Parathyroid adenoma (tissue), 2 donors: ENCODE measurements around the gene NCKAP5.

ENCODE experiments used
- H2AFZ ChIP-seq: fragments of 300-600 bp; sonication (generic); one replicate; pipeline ENCODE4 v1.7.0; 2017; ENCODE audit warnings: antibody characterized with exemption, mild to moderate bottlenecking
- H3K27ac ChIP-seq: fragments of 300-600 bp; sonication (generic); one replicate; pipeline ENCODE4 v1.7.0; 2017
- H3K27me3 ChIP-seq: fragments of 300-600 bp; sonication (generic); one replicate; pipeline ENCODE4 v1.7.0; 2017; ENCODE audit warnings: low read length; ENCODE audit not compliant: control insufficient read depth, insufficient read depth
- H3K36me3 ChIP-seq: fragments of 300-600 bp; sonication (generic); one replicate; pipeline ENCODE4 v1.7.0; 2017; ENCODE audit warnings: low read length; ENCODE audit not compliant: control insufficient read depth, insufficient read depth
- H3K4me1 ChIP-seq: fragments of 300-600 bp; sonication (generic); one replicate; pipeline ENCODE4 v1.7.0; 2017; ENCODE audit warnings: control low read depth
- H3K4me2 ChIP-seq: fragments of 300-600 bp; sonication (generic); one replicate; pipeline ENCODE4 v1.7.0; 2017; ENCODE audit warnings: low read length
- H3K4me3 ChIP-seq: fragments of 300-600 bp; sonication (generic); one replicate; pipeline ENCODE4 v1.7.0; 2017; ENCODE audit warnings: low read depth, low read length
- H3K79me2 ChIP-seq: fragments of 300-600 bp; sonication (generic); one replicate; pipeline ENCODE4 v1.7.0; 2017; ENCODE audit warnings: control low read depth
- H3K9ac ChIP-seq: fragments of 300-600 bp; sonication (generic); one replicate; pipeline ENCODE4 v1.7.0; 2017; ENCODE audit warnings: mild to moderate bottlenecking
- H3K9me3 ChIP-seq: fragments of 300-600 bp; sonication (generic); one replicate; pipeline ENCODE4 v1.7.0; 2017; ENCODE audit warnings: low read length; ENCODE audit not compliant: control insufficient read depth
- TF ChIP-seq, protein P1 (sequence below): fragments of 300-600 bp; sonication (generic); IDR thresholded peaks from one replicate; pipeline ENCODE4 v1.7.0; 2017; ENCODE audit warnings: antibody characterized with exemption, mild to moderate bottlenecking
- donor health status: primary hyperparathyroidism.

The NCKAP5 gene

DNA sequence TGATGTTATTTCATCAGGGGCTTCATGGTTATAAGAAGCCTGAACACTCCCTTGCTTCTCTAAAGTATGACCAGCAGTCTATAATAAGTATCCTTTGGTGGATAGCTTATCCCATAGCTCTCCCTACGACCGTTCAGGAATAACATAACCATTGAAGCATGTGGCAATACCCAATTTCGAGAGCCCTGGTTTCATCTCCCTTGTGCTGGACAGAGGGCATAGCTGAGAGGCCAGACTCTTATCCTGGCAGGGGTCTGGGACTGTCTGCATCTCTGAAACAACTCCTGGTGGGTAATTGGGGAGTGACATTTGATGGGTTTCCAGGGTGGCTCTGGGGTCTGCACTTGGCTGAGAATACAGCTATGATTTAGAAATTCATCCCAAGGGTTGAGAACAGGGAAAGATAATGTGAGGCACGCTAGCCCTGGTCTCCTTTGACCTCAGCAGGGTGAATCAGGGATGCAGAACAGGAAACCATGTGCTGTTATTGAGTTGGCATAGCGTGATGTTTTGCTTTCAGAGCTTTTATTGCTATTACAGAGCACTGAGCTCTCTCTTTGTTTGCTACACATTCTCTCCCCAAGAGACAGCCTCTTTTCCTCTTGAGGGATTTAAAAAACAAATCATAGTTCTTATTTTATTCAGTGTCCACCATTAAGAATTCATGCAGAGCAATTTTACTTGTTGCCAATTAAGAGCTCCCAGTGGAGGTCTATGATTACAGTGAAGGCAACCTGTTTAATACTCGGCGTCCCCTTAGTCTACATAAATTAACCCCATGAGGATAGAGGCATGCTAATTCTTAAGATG lies 274.5 kb downstream of the NCKAP5 start:
- Histone ChIP-seq H3K4me3 (no peak overlapping the region), H3K36me3 (no peaks in the 10 kb centered on the region), H3K27ac (no peak overlapping the region), H3K4me2 (no peak overlapping the region), H3K79me2 (no peaks in the 10 kb centered on the region), H3K4me1 (no peaks in the 10 kb centered on the region), H3K9ac (no peak overlapping the region), H3K27me3 (no peaks in the 10 kb centered on the region), H2AFZ (no peak overlapping the region), H3K9me3 (no peaks in the 10 kb centered on the region)
- TF ChIP-seq, protein P1, sequence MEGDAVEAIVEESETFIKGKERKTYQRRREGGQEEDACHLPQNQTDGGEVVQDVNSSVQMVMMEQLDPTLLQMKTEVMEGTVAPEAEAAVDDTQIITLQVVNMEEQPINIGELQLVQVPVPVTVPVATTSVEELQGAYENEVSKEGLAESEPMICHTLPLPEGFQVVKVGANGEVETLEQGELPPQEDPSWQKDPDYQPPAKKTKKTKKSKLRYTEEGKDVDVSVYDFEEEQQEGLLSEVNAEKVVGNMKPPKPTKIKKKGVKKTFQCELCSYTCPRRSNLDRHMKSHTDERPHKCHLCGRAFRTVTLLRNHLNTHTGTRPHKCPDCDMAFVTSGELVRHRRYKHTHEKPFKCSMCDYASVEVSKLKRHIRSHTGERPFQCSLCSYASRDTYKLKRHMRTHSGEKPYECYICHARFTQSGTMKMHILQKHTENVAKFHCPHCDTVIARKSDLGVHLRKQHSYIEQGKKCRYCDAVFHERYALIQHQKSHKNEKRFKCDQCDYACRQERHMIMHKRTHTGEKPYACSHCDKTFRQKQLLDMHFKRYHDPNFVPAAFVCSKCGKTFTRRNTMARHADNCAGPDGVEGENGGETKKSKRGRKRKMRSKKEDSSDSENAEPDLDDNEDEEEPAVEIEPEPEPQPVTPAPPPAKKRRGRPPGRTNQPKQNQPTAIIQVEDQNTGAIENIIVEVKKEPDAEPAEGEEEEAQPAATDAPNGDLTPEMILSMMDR: no peak

DNA sequence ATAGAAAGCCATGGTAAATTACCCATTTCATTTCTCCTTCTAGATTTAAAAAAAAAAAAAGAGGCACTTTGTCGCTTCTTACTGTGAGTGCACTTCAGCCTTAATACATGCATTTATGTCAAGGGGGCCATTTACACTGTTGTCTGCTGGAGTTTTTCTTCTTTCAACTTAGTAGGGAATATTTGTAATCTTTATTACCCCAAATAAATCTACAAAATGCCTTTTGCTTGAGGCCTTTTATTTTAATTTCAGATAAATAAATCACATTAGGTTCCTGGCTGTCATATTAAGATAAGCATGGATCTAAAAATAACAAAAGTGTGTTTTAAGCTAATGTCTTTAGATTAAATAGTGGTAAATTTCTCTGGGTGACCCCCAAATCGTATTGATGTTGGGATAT lies 276.0 kb downstream of the NCKAP5 start:
- H3K27ac ChIP-seq: no peak overlapping the region
- no peaks in the 10 kb centered on the region for H3K9me3 ChIP-seq
- no peaks in the 10 kb centered on the region for H3K27me3 ChIP-seq
- no peaks in the 10 kb centered on the region for H3K36me3 ChIP-seq
- TF ChIP-seq, protein P1: no peak
- H3K4me3 ChIP-seq: no peak overlapping the region
- H3K4me1 ChIP-seq: no peaks in the 10 kb centered on the region
- no peak overlapping the region for H3K9ac ChIP-seq
- no peak overlapping the region for H3K4me2 ChIP-seq
- H3K79me2 ChIP-seq: no peaks in the 10 kb centered on the region
- no peak overlapping the region for H2AFZ ChIP-seq

DNA sequence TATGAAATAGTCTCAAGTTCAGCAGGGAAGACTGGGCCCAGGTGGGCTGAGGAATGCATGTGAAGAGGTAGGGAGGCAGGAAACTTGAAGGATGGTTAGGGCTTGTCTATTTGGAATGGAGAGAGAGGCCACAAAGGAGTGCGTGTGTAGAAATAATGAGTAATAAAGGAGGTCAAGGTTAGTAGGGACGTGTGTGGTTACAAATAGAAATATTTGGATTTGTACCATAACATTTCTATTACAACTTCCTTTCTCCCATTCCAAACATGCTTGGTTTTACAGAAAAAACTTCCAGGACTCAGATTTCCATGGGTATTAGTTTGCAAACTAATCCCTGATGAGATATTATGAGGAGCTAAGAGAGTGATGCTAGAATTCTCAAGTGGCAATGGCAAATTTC lies 280.6 kb downstream of the NCKAP5 start:
- Histone ChIP-seq H3K9ac (no peak overlapping the region), H3K4me2 (no peak overlapping the region), H3K79me2 (no peaks in the 10 kb centered on the region), H3K9me3 (no peaks in the 10 kb centered on the region), H3K4me3 (no peak overlapping the region), H3K36me3 (no peaks in the 10 kb centered on the region), H3K4me1 (no peaks in the 10 kb centered on the region), H2AFZ (no peak overlapping the region), H3K27ac (peak overlapping the region; percentile 42), H3K27me3 (no peaks in the 10 kb centered on the region)
- TF ChIP-seq, protein P1: no peak

DNA sequence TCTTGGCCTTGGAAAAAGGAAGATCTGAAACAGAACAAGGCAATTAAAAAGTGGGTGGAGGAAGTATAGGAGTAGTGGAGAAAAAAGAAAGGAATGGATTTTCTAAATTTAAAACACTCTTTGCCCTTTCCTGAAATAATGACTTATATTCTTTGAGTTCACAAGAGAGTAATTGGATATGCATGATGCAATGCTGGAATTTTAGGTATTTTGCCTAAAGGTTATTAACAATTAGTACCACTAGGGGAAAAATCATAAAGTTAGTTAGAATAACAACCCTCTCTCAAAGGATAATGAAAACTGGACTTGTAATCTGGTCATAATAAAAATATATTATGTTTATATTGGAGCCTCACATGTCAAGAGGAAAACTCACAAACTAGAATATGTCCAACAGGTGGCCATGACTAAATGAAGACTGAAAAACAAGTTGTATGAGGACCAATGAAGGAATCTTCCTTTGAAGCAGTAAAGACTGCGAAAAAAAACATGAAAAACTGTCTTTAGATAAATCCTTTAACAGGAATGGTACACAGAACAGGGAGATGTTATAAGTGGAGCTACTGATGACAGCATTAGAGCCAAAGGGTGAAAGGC lies 281.8 kb downstream of the NCKAP5 start:
- TF ChIP-seq, protein P1: no peak

DNA sequence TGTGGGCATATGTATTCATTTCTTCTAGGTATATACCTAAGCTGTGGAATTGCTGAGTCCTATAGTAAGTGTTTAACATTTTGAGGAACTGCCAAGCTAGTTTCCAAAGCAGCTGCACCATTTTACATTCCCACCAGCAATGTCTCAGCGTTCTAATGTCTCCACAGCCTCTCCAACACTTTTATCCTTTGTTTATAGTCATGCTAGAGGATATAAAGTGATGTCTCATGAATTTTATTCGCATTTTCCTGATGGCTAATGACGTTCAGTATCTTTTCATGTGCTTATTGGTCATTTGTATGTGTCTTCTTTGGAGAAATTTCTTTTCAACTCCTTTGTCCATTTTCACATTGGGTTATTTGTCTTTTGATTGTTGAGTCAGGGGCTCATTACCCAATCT lies 295.2 kb downstream of the NCKAP5 start:
- H3K79me2 ChIP-seq: no peaks in the 10 kb centered on the region
- no peak overlapping the region for H3K4me3 ChIP-seq
- TF ChIP-seq, protein P1: no peak
- H3K27ac ChIP-seq: no peak overlapping the region
- H3K9me3 ChIP-seq: no peaks in the 10 kb centered on the region
- no peaks in the 10 kb centered on the region for H3K4me1 ChIP-seq
- no peak overlapping the region for H3K4me2 ChIP-seq
- no peak overlapping the region for H3K9ac ChIP-seq
- H3K27me3 ChIP-seq: no peaks in the 10 kb centered on the region
- H2AFZ ChIP-seq: no peak overlapping the region
- no peaks in the 10 kb centered on the region for H3K36me3 ChIP-seq

More for the DNA sequence above, 281.8 kb downstream of the NCKAP5 start:
- Histone ChIP-seq H3K4me3 (no peak overlapping the region), H3K4me2 (no peak overlapping the region), H3K27me3 (no peaks in the 10 kb centered on the region), H3K9ac (no peak overlapping the region), H3K27ac (no peak overlapping the region), H2AFZ (no peak overlapping the region), H3K79me2 (no peaks in the 10 kb centered on the region), H3K36me3 (no peaks in the 10 kb centered on the region), H3K9me3 (no peaks in the 10 kb centered on the region), H3K4me1 (no peaks in the 10 kb centered on the region)
